ENCODE measurements around the gene HCRT.
"Not testable (repeated sequence)": the region's sequence is repeated elsewhere in the genome, so short reads cannot be mapped to it uniquely, and the experiment has no call there.

Gene HCRT, protein sequence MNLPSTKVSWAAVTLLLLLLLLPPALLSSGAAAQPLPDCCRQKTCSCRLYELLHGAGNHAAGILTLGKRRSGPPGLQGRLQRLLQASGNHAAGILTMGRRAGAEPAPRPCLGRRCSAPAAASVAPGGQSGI

DNA sequence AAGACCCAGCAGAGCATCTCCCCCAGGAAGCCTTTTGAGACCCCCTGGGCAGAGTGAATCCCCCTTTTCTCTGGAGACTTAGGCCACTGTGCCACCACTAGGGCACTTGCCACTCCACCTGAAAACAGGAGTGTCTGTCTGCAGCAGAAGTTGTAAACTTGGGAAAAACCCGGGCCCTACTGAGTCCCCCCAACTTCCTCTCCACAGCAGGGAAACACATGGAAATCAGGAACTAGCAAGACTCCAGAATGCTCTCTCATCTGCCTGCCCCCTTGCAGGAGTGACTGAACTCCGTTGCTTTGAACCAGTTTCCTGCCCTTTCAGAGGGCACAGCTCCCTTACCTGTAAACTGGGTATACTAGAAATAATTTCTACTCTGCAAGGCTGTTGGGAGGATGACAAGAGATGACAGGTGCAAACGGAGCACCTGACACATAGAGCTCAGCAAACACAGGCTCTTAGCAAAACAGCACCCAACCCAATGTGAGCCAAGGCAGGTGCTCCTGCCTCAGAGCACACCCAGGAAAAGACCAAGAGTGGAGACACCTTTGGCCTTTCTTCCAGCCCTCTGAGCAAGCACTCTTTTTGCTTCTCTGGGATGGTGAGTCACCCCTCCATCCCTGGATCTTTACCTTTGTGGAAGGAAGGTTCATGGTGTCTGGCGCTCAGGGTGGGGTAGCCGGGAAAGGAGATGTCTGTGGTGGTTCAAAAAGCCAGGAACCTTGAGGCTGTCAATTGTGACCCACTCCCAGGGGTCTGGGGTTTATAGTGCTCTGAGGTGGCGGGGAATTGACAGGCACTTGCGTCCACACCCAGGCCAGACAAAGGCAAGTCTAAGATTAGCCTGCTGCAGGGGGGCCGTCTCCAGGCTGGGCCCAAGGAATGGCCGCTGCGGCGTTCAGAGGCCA is at the start of gene HCRT:
Gene HCRT, minus strand, starts transcription at position 740 of the 908 bp plus-strand sequence. Its CDS starts 87 bp downstream, at position 653.
- DNase-seq = no peak

DNA sequence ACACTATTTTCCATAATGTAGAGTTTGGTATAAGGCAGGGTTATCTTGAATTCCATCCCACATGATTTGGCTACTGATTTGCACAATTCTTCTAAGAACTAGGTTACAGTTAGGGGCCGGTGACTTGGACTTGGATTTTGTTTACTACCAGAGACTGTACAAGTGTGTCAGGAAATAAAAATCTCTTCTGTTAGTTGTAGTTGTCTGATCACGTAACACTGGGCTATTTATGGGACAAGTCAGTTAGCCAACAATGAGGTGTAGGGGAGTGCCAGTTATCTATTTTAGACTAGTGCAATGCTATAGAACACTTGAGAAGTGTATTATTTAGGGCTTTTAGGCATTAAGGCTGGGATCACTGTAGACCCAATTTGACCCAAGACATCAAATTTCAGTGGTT is 48.7 kb upstream of the HCRT start:
- no peak for DNase-seq

DNA sequence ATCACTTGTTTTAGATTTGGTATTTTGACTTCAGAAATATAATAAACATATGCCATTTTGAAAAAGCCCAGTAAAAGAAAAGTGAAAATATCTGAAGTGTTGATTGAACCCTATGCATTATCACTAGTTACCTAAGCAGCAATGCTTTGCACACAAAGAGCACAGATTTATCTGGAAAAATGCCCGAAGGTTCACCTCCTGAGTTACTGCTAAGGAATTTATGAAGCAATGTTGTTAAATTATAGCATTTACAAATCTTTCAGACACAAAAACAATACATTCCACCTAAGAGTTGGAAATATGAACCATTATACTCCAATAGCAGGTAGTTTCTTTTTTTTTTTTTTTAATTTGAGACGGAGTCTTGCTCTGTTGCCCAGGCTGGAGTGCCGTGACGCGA is 47.9 kb upstream of the HCRT start:
- DNase-seq = no peak

DNA sequence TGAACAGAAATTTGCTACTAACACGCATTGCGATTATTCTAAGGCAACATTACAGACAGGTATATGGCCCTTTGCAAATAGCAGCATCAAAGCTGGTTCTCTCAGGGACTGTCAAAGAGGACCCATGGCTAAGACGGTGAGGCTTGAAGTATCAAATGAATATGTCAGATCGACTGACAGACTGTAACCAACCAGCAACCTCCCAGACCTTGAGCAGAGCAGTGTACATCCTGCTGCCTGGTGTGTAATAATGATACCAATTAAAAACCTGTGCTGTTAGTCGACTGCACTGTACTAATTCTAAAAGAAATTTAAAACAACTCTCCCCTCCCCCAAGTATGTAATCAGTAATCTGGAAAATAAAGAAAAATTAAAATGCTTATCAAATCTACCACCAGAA is 45.0 kb upstream of the HCRT start:
- no peak for DNase-seq

DNA sequence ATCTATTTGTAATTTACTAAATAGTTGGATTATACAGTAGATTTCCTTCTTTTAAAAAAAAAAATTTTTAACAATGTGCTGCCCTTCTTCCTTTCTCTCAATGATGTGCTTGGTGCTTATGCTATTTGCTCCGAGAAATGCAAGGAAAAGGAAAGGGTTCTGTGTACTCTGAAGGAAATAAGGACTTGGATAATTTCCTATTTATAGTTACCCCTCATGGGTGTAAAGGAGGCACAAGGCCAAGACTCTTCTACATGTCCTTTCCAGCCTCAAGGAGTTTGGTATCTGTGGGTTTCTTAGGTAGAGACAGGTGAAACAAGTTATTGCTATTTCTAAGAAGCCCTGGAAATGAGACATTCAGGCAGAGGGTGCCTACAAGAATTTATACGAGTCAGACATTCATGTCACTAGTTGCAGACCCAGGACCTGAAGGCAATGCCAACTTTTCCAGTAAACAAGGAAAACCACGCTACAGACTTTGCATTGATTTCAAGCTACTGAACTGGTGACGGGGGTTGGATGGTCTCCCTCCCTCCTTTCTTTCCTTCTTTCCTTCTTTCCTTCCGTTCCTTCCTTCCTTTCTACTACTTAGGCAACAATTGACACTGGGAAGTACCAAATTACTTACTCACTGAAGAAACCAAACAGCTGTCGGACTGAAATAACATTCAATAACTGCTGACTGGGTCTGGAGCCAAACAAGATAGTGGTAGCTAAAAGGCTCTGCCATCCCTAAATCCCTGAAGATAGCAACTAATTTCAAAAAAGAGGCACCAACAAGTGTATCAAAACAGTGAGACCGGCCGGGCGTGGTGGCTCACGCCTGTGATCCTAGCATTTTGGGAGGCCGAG is 42.8 kb upstream of the HCRT start:
- DNase-seq = no peak

DNA sequence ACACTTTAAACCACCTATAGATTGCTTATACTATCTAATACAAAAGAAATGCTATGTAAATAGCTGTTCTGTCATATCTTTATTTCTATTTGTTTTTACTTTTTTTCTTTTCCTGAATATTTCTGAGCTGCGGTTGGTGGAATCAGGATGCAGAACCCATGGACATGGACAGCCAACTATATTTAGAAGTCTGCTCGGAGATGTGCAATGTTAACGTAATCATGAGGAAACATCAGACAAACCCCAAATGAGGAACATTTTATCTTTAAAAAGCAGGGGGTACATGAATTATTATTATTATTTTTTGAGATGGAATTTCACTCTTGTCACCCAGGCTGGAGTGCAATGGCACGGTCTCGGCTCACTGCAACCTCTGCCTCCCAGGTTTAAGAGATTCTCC is 40.4 kb upstream of the HCRT start:
- DNase-seq = no peak

DNA sequence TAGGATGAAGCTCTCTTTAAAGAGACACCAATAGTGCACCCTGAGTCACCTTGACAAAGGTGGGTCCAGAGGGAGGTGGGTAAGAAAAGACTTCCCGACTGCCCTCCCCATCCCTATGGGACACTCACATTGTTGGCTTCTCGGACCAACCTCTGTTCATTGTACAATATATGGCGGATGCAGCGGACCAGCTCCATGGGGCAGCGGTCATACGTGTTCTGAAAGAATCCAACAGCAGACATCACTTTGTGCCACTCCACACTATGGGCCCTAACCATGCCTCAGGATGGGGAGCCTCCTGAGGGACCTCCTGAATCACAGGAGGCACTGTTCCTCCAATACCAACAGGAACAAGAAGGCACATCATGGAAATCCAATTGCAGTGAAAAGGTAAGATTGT is 39.4 kb upstream of the HCRT start:
- DNase-seq = no peak

DNA sequence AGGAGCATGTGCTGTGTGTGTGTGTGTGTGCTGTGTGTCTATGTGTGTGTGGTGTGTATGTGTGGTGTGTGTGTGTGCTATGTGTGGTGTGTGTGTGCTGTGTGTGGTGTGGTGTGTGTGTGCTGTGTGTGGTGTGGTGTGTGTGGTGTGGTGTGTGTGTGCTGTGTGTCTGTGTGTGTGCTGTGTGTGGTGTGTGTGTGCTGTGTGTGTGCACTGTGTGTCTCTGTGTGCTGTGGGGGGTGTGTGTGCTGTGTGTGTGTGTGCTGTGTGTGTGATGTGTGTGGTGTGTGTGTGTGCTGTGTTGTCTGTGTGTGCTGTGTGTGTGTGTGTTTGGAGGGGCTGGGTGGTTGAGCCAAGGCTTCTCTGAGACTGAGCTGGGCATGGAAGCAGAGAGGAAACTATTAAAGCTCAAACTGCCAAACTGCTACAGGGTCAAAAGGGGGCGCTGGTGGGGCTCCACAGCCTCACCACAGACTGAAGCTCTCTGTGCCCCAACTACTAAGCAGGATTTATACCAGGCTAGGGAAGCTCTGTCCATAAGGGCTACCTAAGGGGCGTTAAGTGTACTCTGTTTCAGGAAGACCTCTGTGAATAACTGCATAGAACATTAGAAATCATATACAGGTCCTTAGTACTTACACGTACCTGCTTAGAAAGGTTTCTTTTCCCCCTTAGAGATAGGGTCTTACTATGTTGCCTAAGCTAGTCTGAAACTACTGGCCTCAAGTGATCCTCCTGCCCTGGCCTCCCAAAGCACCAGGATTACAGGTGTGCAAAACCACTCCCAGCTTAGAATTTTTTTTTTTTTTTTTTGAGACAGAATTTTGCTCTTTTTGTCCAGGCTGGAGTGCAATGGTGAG is 36.9 kb upstream of the HCRT start:
- peak; percentile 67 for DNase-seq

DNA sequence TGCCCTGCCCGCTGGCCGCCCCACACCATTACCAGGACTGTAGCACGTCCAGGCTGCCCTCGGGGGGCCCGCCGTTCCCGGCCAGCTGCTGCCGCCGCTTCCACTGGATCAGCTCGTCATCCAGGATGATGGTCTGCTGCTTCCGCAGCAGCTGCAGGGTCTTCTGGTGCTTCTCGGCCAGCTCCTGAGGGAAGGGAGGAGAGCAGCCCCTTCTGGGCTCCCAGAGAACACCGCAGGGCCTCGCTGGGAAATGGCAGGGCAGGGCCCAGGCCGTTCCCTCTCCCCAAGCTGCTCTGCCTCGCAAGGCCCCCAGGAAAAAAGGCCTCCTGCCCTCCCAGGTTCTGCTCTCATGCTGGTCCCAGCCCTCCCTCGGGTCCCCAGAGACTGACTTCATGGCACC is 34.0 kb upstream of the HCRT start:
- not testable (repeated sequence) for DNase-seq

DNA sequence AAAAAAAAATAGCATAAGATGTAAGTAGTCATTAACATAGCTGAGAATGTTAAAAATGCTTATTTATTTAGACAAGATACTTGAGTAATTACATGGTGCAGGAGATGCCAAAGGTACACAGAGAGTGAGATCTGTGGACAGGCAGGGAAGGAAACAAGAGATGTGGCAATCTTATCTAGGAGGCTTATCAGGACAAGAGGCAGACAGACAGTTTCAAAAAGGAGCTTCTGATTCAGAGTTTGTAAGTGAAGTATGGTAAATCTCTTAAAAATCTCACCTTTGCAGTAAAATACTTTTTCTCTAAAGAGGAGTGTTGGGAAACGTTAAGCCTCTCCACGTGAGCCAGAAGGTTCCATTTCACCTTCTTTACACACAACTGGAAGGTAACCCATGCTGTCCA is 28.9 kb upstream of the HCRT start:
- no peak for DNase-seq

DNA sequence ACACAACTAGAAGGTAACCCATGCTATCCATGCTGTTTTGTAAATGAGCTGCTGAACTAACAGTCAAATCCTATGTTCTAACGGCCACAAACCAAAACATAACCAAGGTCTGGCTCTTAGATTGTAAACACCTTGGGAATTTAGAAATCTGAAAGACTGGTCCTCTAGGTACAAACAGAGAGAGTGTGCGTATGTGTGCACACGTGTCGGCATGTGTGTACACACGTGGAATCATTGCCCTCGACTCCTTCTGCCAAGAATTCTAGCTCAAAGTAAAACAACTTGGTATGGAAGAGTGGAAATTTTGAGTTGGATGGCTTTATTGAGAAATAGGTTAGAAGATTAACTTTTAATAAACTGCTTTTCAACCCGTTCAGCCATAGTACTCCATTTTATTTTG is 27.1 kb upstream of the HCRT start:
- no peak for DNase-seq

DNA sequence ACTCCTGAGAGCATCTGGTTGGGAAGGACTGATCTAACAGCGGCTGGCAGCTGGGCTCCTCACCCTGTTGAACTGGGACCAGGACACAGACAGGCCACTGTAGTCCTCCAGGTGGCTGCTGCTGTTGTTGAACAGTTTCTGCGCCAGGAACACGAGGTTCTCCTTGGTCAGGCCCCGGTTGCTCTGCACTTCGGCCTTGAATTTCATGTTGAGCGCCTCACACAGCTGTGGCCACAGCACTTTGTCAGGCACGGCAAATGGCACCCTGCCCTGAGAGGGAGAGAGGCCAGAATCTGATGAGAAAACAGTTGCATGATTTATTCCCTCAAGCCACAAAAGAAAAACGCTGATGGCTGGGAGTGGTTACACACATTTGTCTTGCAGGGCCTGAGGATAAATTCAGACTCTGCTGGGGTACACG is 26.7 kb upstream of the HCRT start:
- not testable (repeated sequence) for DNase-seq

DNA sequence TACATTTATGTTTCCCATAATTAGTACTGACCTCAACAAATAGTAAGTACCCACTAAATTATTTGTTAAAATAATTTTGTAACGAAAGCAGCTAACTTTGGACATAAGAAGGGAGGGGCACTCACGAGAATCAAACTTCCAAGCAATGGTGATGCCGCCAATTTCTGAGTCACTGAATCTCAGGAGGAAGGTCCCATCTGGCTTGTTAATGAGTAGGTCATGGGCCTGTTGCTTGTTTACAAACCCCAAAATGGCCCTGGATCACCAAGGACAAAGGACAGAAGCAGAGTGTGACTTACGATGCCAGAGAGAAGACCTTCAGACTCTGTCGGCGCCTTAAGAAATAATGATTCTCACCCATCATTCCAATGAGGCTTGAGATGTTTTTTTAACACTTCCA is 24.8 kb upstream of the HCRT start:
- no peak for DNase-seq

DNA sequence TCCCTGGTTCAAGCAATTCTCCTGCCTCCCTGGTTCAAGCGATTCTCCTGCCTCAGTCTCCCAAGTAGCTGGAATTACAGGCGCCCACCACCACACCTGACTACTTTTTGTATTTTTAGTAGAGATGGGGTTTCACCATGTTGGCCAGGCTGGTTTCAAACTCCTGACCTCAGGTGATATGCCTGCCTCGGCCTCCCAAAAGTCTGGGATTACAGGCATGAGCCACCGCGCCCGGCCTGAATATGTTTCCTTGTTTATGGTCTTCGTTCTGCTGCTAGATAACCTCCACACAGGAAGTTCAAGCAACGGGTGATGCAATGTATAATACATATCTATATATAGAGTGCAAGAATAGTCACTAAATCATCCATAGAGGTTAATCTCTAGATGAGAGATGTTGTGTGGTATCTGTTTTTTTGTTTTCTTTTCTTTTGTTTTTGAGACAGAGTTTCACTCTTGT is 20.9 kb upstream of the HCRT start:
- DNase-seq = not testable (repeated sequence)

DNA sequence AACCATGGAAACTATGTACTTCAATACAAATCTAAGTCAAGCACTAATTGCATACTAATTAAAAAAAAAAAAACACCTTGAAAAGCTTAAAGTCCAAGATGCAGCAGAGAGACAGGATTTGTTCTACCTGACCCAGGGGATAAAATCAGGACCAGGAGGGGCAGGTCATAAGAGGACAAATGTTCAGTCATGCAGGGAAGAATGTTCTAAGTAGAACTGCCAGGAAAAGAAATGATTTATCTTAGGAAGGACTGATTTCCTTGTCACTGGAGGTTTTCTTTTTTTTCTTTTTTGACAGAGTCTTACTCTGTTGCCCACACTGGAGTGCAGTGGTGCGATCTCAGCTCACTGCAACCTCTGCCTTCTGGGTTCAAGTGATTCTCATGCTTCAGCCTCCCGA is 18.1 kb upstream of the HCRT start:
- DNase-seq = no peak

DNA sequence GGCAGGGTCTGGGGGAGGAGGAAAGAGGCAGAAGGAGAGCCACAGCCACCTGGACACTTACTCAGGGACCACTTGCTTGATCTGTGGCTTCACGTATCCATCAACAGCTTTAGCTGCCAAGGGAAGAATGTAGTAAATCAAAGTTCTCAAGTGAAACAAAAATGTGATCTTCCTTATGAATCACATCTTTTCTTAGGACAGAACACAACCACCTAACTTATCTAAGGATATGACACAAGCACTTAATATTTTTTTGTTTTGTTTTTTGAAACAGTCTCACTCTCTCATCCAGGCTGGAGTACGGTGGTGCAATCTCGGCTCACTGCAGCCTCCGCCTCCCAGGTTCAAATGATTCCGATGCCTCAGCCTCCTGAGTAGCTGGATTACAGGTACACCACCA is 17.4 kb upstream of the HCRT start:
- no peak for DNase-seq

DNA sequence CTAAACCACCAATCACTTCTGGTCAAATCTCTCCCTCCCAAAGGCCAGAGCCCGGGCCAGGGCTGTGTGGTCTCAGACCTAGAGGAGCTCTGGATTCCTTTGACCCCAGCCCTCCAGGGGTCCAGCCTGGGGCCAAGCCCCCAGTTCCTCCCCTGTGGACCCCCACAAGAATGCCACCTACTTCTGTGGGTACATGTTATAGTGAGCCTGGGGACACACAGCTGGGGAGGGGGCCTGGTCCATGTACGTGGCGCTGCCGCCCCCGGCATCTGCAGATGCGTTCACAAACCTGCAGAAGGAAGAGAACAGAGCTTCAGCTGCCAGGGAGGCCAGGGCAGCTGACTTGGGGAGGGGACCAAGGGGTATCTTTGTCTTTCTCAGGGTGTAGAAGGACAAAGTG is 16.9 kb upstream of the HCRT start:
- no peak for DNase-seq

DNA sequence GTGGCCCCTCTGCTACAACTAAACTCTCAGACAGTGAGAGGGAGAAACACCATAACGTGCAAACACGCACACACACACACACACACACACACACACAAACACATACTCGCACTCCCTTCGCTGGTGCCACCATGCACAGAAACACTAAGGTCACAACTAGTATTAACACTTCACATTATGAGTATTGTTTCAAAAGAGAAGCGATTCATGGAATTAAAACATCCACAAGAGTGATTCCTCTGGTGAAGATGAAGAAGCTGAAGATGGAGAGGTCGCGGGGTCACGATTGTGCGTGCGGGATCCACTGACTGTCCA is 16.2 kb upstream of the HCRT start:
- DNase-seq = no peak

DNA sequence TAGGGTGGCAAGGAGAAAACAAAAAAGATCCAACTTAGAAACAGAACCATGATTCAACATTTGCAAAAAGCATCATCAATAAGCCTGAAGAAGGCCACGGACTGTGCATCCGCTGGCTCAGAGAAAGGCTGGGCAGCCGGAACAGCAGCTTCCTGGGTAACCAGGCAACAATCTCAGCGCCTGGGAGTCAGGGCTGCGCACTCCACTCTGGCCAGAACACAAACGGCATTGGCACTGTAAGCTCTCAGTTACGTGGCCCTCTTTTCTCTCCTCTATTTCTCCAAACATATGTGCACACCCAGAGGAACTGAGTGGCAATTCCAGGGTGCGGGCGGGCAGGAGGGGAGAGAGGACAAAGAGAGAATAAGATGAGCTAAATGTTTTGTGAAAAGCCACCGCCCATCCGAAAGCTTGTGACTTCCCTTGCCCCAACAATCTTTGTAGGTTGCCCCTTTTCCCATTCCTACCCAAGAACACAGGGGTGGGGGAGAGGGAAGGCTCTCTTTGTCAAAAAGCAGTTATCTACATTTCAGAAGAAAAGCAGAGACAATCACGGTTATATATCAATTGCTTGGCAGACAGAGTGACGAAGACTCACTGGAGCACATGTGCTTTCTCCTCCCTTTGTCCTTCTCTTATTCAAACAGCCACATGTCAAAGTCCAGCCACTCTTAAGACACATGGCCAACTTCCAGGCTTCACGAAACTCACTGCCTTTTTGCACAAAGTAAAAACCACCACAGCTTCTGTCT is 15.6 kb upstream of the HCRT start:
- no peak for DNase-seq

DNA sequence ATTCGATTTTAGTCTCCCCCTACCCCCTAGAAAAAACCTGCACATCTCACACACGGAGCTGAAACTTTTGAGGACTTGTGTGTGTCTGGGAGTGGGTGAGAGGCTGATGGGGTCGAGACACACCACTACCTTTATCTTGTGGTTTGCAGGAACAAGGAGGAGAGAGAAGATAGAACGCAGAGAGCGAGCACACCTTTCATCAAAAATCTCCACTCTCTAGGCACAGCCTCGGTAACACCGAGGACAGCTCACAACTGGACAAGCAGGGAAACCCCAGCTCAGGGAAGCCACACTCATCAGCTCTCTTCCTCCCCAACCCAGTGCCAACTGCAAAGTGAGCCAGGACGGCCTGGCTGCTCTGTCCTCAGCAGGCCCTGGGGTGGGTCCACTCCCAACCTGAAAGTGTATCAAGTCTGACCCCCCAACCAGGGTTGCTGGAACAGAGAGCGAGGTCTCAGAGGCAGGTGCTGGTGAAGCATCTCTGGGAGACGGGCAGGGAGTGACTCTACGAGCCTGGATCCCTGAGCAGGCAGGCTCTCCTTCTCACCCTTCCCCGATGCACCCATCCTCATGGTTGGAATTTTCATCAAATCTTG is 14.3 kb upstream of the HCRT start:
- no peak for DNase-seq

DNA sequence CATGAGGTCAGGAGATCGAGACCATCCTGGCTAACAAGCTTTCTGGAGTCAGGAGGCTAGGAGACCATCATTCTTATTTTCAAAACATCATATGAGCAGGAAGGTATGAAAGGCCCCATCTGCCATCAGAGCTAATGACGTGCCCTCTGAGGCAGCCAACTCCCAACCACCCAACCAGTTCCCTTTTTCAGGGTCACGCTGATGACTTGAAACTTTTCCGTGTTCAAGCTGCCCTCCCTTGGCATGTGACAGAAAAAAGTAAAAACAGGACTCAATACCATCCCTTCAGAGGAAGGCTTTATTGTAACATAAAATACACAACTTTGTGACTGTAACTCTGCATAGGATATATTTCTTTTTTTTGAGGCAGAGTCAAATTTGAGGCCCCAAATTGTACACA is 13.6 kb upstream of the HCRT start:
- DNase-seq = no peak
